Thoracic aorta (tissue), 2 donors: ENCODE measurements around the gene PARK7. TPM values are rescaled to one million over a fixed set of nuclear protein-coding genes. Genes with fewer than 3 reads are reported as not detected.
A peak's percentile ranks its signal among the peaks of the same experiment; 100 is the strongest.
"Not testable (repeated sequence)": the region's sequence is repeated elsewhere in the genome, so short reads cannot be mapped to it uniquely, and the experiment has no call there.

Source experiments
- ATAC-seq: fragments of 150-250 bp; one replicate; pipeline ENCODE4 v1.8.0; 2017; ENCODE audit warnings: low read depth; ENCODE audit not compliant: insufficient number of reproducible peaks, low FRiP score
- DNase-seq: peaks from one replicate; pipeline ENCODE4 v3.0.0-alpha.2; 2020; ENCODE audit warnings: low spot score
- H3K27ac ChIP-seq, 2 donors: fragments of 200-600 bp; sonication (generic); 1 replicate in 1 of 2; 2 replicates in 1 of 2; pipeline ENCODE4 v1.5.1; 2016; ENCODE audit warnings: mild to moderate bottlenecking in 2 of 2, moderate library complexity in 2 of 2
- H3K27me3 ChIP-seq: fragments of 200-600 bp; sonication (generic); replicated peaks from 2 replicates; pipeline ENCODE4 v1.6.0; 2016; ENCODE audit warnings: mild to moderate bottlenecking; ENCODE audit not compliant: insufficient read depth
- H3K36me3 ChIP-seq: fragments of 200-600 bp; sonication (generic); one replicate; pipeline ENCODE4 v1.5.1; 2016
- H3K4me1 ChIP-seq, 2 donors: fragments of 200-600 bp; sonication (generic); 1 replicate in 1 of 2; 2 replicates in 1 of 2; pipeline versions ENCODE4 v1.5.1 to v1.6.0; 2016; ENCODE audit warnings: low read depth in 2 of 2, mild to moderate bottlenecking in 1 of 2; ENCODE audit not compliant: control insufficient read depth in 1 of 2
- H3K4me3 ChIP-seq: fragments of 200-600 bp; sonication (generic); 2 replicates; pipeline ENCODE4 v1.5.1; 2016; ENCODE audit warnings: mild to moderate bottlenecking
- H3K9me3 ChIP-seq: fragments of 200-600 bp; sonication (generic); 2 replicates; pipeline ENCODE4 v1.5.1; 2016
- CTCF ChIP-seq: fragments of 200-600 bp; sonication (generic); IDR thresholded peaks from one replicate; pipeline ENCODE4 v1.5.1; 2019; ENCODE audit warnings: antibody characterized with exemption
- total RNA-seq, 2 donors: library from RNA; depleted of rRNA; stranded (reverse); fragments of >200 nt; gene quantifications; one replicate each; pipeline versions ENCODE4 v1.1.0 to v1.2.3, GENCODE V29; 2016

Gene PARK7
- total RNA-seq, 2 donors from 2014 or later: 140 to 145 TPM

- ATAC-seq (no peak), DNase-seq (no peak)
- no peak overlapping the region for H3K4me3 ChIP-seq
- no peak for TF ChIP-seq CTCF
- peaks cover 21 to 39% of the 10 kb centered on the region in 2 donors for H3K4me1 ChIP-seq
- no peaks in the 10 kb centered on the region for H3K9me3 ChIP-seq
- H3K27ac ChIP-seq: peak overlapping the region in 1 of 2 donors; percentile 88
- H3K36me3 ChIP-seq: no peaks in the 10 kb centered on the region
- no peaks in the 10 kb centered on the region for H3K27me3 ChIP-seq
These were observed 1.3 kb upstream of the PARK7 start for GRCh38 chr1:7960165-7960564.

DNA sequence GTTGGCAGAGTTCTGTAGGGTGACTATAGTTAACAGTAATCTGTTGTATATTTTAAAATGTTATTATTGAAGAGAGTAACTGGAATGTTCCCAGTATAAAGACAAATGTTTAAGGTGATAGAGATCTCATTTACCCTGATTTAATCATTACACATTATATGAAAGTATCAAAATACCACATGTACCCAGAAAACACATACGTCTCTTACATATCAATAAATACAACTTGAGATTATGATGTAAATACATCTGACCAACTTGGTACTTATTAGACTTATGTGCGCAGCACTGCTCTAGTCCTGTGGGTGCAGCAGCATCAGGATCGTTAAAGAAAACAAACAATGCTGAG is 670 bp upstream of the PARK7 start:
- Histone ChIP-seq H3K4me3 (peak overlapping the region; percentile 83), H3K36me3 (peaks cover 1% of the 10 kb centered on the region), H3K27ac (peak overlapping the region; percentile 87 to 88), H3K9me3 (no peaks in the 10 kb centered on the region), H3K27me3 (no peaks in the 10 kb centered on the region), H3K4me1 (peaks cover 25 to 46% of the 10 kb centered on the region in 2 donors)
- DNase-seq (no peak), ATAC-seq (no peak)
- TF ChIP-seq CTCF: no peak

DNA sequence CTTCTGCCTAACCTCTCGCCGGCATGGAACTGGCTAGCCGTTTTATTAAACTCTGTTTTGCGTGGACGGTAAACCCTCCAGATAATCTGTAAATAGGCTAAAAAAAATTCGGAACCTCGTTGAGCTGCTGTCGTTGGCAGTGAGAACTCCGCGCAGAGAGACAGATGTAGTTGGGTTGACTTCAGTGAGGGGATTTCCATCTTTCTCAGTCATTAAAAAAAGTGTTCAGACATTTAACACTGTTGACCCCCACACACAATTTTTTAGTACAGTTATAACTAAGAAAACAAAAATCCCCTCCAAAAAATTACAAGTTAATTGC is 464 bp downstream of the PARK7 start:
- H3K9me3 ChIP-seq: no peaks in the 10 kb centered on the region
- peak overlapping the region; percentile 86 to 88 for H3K27ac ChIP-seq
- H3K4me3 ChIP-seq: peak overlapping the region; percentile 83
- TF ChIP-seq CTCF: no peak
- H3K27me3 ChIP-seq: no peaks in the 10 kb centered on the region
- ATAC-seq: no peak
- H3K4me1 ChIP-seq: peaks cover 33 to 56% of the 10 kb centered on the region in 2 donors
- no peak for DNase-seq
- peaks cover 11% of the 10 kb centered on the region for H3K36me3 ChIP-seq

DNA sequence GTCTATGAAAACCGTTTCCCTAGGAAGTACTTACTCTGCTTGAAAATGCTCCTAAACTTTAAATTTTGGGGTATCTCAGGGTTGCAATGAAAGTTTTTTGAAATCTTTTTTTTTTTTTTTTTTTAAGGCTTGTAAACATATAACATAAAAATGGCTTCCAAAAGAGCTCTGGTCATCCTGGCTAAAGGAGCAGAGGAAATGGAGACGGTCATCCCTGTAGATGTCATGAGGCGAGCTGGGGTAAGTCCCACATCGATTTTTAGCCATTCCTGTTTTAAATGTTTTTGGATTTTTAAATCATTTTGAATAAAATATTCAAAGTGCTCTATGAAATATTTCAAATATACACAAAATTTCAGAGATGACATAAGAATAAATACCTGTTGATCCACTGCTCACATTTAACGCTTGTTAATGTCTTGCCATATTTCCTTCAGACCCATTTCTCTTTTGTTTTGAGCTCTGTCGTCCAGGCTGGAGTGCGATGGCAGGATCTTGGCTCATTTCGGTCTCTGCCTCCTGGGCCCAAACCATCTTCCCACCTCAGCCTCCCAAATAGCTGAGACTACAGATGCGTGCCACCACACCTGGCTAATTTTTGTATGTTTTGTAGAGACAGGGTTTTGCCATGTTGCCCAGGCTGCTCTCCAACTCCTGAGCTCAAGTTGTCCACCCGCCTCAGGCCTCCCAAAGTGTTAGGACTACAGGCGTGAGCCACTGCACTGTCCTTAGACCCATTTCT is 1.3 kb downstream of the PARK7 start:
- H3K9me3 ChIP-seq: no peaks in the 10 kb centered on the region
- no peak for DNase-seq
- H3K36me3 ChIP-seq: peaks cover 11% of the 10 kb centered on the region
- H3K27me3 ChIP-seq: no peaks in the 10 kb centered on the region
- no peak for TF ChIP-seq CTCF
- peak overlapping the region; percentile 86 to 88 for H3K27ac ChIP-seq
- no peak for ATAC-seq
- peaks cover 36 to 65% of the 10 kb centered on the region in 2 donors for H3K4me1 ChIP-seq
- H3K4me3 ChIP-seq: peak overlapping the region; percentile 83

GRCh38 chr1:7963378-7963730 is 1.8 kb downstream of the PARK7 start:
- DNase-seq: not testable (repeated sequence)
- Histone ChIP-seq H3K4me1 (peaks cover 38 to 65% of the 10 kb centered on the region in 2 donors), H3K36me3 (peaks cover 11% of the 10 kb centered on the region)

DNA sequence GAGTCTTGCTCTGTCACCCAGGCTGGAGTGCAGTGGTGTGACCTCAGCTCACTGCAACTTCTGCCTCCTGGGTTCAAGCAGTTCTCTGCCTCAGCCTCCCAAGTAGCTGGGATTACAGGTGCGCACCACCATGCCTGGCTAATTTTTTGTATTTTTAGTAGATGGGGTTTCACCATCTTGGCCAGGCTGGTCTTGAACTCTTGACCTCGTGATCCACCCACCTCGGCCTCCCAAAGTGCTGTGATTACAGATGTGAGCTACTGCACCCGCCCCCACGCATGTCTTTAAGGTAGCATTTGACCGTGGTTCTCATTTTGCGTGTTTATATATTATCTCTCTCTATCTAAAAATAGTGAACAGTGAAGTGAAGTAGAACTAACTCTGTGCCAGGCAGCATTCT is 2.3 kb downstream of the PARK7 start:
- ATAC-seq, H3K9me3 ChIP-seq, H3K27me3 ChIP-seq, DNase-seq: not testable (repeated sequence)
- peak overlapping the region; percentile 41 to 71 for H3K27ac ChIP-seq
- peak overlapping the region; percentile 21 for H3K4me3 ChIP-seq
- H3K36me3 ChIP-seq: peaks cover 14% of the 10 kb centered on the region
- H3K4me1 ChIP-seq: peaks cover 38 to 65% of the 10 kb centered on the region in 2 donors

More at GRCh38 chr1:7963378-7963730, 1.8 kb downstream of the PARK7 start:
- ATAC-seq, H3K27me3 ChIP-seq, H3K9me3 ChIP-seq, H3K4me3 ChIP-seq, H3K27ac ChIP-seq: not testable (repeated sequence)
